Thyroid gland (tissue), 4 donors: Measurements from ENCODE around the gene SKIC8.

ENCODE experiments used
- CTCF ChIP-seq, 6 experiments: fragments of 200-600 bp in 3 of 6; fragments of 450-650 bp in 3 of 6; sonication (generic) in 3 of 6; IDR thresholded peaks; one replicate each; pipeline ENCODE4 v1.5.1; 2016 to 2019; ENCODE audit warnings: antibody characterized with exemption in 6 of 6, mild to moderate bottlenecking in 2 of 6, inconsistent platforms in 1 of 6, moderate library complexity in 1 of 6
- POLR2A ChIP-seq, 2 donors: fragments of 450-650 bp; IDR thresholded peaks; one replicate each; pipeline ENCODE4 v1.6.1; 2017; ENCODE audit warnings: antibody characterized with exemption in 2 of 2, mild to moderate bottlenecking in 2 of 2, moderate library complexity in 1 of 2

GRCh38 chr15:78256044-78256437, 43.4 kb downstream of the SKIC8 start:
- TF ChIP-seq CTCF (IDR thresholded peaks at IDR 0.05) (no peak), POLR2A (IDR thresholded peaks at IDR 0.05) (no peak)
